Activated B cell treated with CpG ODN at 0.5 μM for 24 hours (primary cell): Measurements from ENCODE around the gene ANKRD13D. TPM values are rescaled to one million over a fixed set of nuclear protein-coding genes. Genes with fewer than 3 reads are reported as not detected.
A peak's percentile ranks its signal among the peaks of the same experiment; 100 is the strongest.

Experiments
- ATAC-seq: fragments of 200-7000 bp; cut with Tn5 transposase; one replicate; pipeline ENCODE4 v1.10.0; 2021; ENCODE audit warnings: low read depth, mild to moderate bottlenecking, moderate library complexity
- CTCF ChIA-PET: fragments of 350-600 bp; sonication (Branson Sonifier 250); formaldehyde crosslinking; loops from one replicate; lab custom pipeline; 2021; ENCODE audit warnings: antibody characterized with exemption; lab: Charles Lee
- POLR2A ChIA-PET: fragments of 350-600 bp; sonication (Branson Sonifier 250); formaldehyde crosslinking; loops from one replicate; lab custom pipeline; 2021; ENCODE audit warnings: antibody characterized with exemption; lab: Charles Lee
- DNase-seq: peaks from one replicate; pipeline ENCODE4 v3.0.0; 2022
- H3K27ac Mint-ChIP-seq: one replicate; pipeline ENCODE4 v1.8.0; 2020; ENCODE audit warnings: mixed read lengths
- H3K27me3 Mint-ChIP-seq: one replicate; pipeline ENCODE4 v1.8.0; 2021; ENCODE audit warnings: mixed read lengths
- H3K36me3 Mint-ChIP-seq: one replicate; pipeline ENCODE4 v1.8.0; 2021; ENCODE audit warnings: low read depth, mixed read lengths
- H3K4me1 Mint-ChIP-seq: one replicate; pipeline ENCODE4 v1.8.0; 2021; ENCODE audit warnings: mixed read lengths
- H3K4me3 Mint-ChIP-seq: one replicate; pipeline ENCODE4 v1.8.0; 2020; ENCODE audit warnings: mild to moderate bottlenecking, mixed read lengths
- H3K9me3 Mint-ChIP-seq: one replicate; pipeline ENCODE4 v1.8.0; 2020; ENCODE audit warnings: mixed read lengths
- CTCF ChIP-seq: fragments of 200-600 bp; IDR thresholded peaks from one replicate; pipeline ENCODE4 v1.8.0; 2022; ENCODE audit warnings: antibody characterized with exemption, mild to moderate bottlenecking
- intact Hi-C: fragments of 100-400 bp; cut with micrococcal nuclease; formaldehyde crosslinking; loops from one replicate; pipeline ENCODE4 v1.15.1; 2024
- total RNA-seq: library from RNA; stranded (reverse); gene quantifications from 2 replicates; pipeline ENCODE4 v1.2.3, GENCODE V29; 2022

Gene ANKRD13D
- total RNA-seq, 1 donor from 2014 or later: 116 TPM

- no peaks in the 10 kb centered on the region for H3K27me3 Mint-ChIP-seq
- H3K9me3 Mint-ChIP-seq: no peaks in the 10 kb centered on the region
- H3K36me3 Mint-ChIP-seq: peaks cover 72% of the 10 kb centered on the region
- CTCF ChIA-PET: interaction anchor here (0.8 to 1.2 kb wide), 2 partner anchors 14 to 22 kb away, joined by 3 read pairs; no protein-coding TSS in a partner anchor
- no peak for TF ChIP-seq CTCF
- peak overlapping the region; percentile 53 for H3K27ac Mint-ChIP-seq
- intact Hi-C loops: no loop called here
- DNase-seq (no peak), ATAC-seq (no peak)
- peaks cover 51% of the 10 kb centered on the region for H3K4me1 Mint-ChIP-seq
- POLR2A ChIA-PET: interaction anchor here (1.2 to 8.7 kb wide), 2 partner anchors 13 to 34 kb away, joined by 4 to 280 read pairs; partner anchors contain the start of gene GRK2
- H3K4me3 Mint-ChIP-seq: no peak overlapping the region
Measured at GRCh38 chr11:67283481-67283963, 5.6 kb upstream of the ANKRD13D start.

- no peaks in the 10 kb centered on the region for H3K27me3 Mint-ChIP-seq
- ATAC-seq (no peak), DNase-seq (no peak)
- H3K4me3 Mint-ChIP-seq: no peak overlapping the region
- POLR2A ChIA-PET: interaction anchor here (0.5 to 8.7 kb wide), 2 partner anchors 14 to 34 kb away, joined by 3 to 280 read pairs; partner anchors contain the start of gene GRK2
- TF ChIP-seq CTCF: no peak
- peaks cover 61% of the 10 kb centered on the region for H3K36me3 Mint-ChIP-seq
- no peaks in the 10 kb centered on the region for H3K9me3 Mint-ChIP-seq
- intact Hi-C loops: loop anchor here (5.0 kb wide), 1 partner anchor 67 kb away; the partner anchor contains the start of gene POLD4
- peak overlapping the region; percentile 30 for H3K27ac Mint-ChIP-seq
- CTCF ChIA-PET: no interaction called here
- peaks cover 41% of the 10 kb centered on the region for H3K4me1 Mint-ChIP-seq
Measured at GRCh38 chr11:67284811-67285540, 4.1 kb upstream of the ANKRD13D start.

GRCh38 chr11:67285541-67286498 lies 3.3 kb upstream of the ANKRD13D start:
- intact Hi-C loops: loop anchor here (5.0 kb wide), 1 partner anchor 66 kb away; the partner anchor contains the start of gene POLD4
- H3K4me1 Mint-ChIP-seq: peaks cover 41% of the 10 kb centered on the region
- peak overlapping the region; percentile 98 for H3K27ac Mint-ChIP-seq
- no peak for DNase-seq
- TF ChIP-seq CTCF: no peak
- H3K4me3 Mint-ChIP-seq: no peak overlapping the region
- no peak for ATAC-seq
- no peaks in the 10 kb centered on the region for H3K27me3 Mint-ChIP-seq
- no peaks in the 10 kb centered on the region for H3K9me3 Mint-ChIP-seq
- POLR2A ChIA-PET: interaction anchor here (0.6 to 8.7 kb wide), 6 partner anchors 8 to 1750 kb away, joined by 3 to 280 read pairs (median 42); partner anchors contain the start of genes GRK2 and POLD4
- CTCF ChIA-PET: interaction anchor here (3.5 kb wide), 1 partner anchor 8 kb away, joined by 19 read pairs; no protein-coding TSS in a partner anchor
- peaks cover 57% of the 10 kb centered on the region for H3K36me3 Mint-ChIP-seq

- CTCF ChIA-PET: interaction anchor here (3.0 to 3.5 kb wide), 2 partner anchors 9 to 16 kb away, joined by 19 to 20 read pairs; no protein-coding TSS in a partner anchor
- ATAC-seq: no peak
- H3K27me3 Mint-ChIP-seq: no peaks in the 10 kb centered on the region
- no peak for TF ChIP-seq CTCF
- POLR2A ChIA-PET: interaction anchor here (0.5 to 8.7 kb wide), 8 partner anchors 9 to 1749 kb away, joined by 3 to 280 read pairs (median 25); partner anchors contain the start of genes GRK2, POLD4 and PPP1CA
- H3K4me1 Mint-ChIP-seq: peaks cover 41% of the 10 kb centered on the region
- H3K36me3 Mint-ChIP-seq: peaks cover 59% of the 10 kb centered on the region
- peak overlapping the region; percentile 98 for H3K27ac Mint-ChIP-seq
- no peak for DNase-seq
- no peaks in the 10 kb centered on the region for H3K9me3 Mint-ChIP-seq
- intact Hi-C loops: loop anchor here (5.0 kb wide), 1 partner anchor 66 kb away; the partner anchor contains the start of gene POLD4
- peak overlapping the region; percentile 80 for H3K4me3 Mint-ChIP-seq
Measured at GRCh38 chr11:67286621-67287333, 2.3 kb upstream of the ANKRD13D start.
